B cell (primary cell): ENCODE results near the gene NSG1. TPM values are rescaled to one million over a fixed set of nuclear protein-coding genes. Genes with fewer than 3 reads are reported as not detected.

Experiments used
- ATAC-seq: fragments of 200-7000 bp; cut with Tn5 transposase; one replicate; pipeline ENCODE4 v1.10.0; 2021; ENCODE audit warnings: low read depth, mild to moderate bottlenecking, moderate number of reproducible peaks, moderate library complexity
- CTCF ChIA-PET: fragments of 350-600 bp; sonication (Branson Sonifier 250); formaldehyde crosslinking; loops from one replicate; lab custom pipeline; 2021; ENCODE audit warnings: antibody characterized with exemption, inconsistent platforms; lab: Charles Lee
- POLR2A ChIA-PET: fragments of 350-600 bp; sonication (Branson Sonifier 250); formaldehyde crosslinking; loops from one replicate; lab custom pipeline; 2021; ENCODE audit warnings: antibody characterized with exemption; lab: Charles Lee
- DNase-seq: peaks from one replicate; pipeline ENCODE4 v3.0.0; 2013
- H2AFZ ChIP-seq: 2 replicates; pipeline ENCODE4 v1.6.1; 2012; ENCODE audit warnings: mild to moderate bottlenecking, low read depth, low read length; ENCODE audit not compliant: insufficient read depth, poor library complexity, severe bottlenecking
- H3K27ac ChIP-seq, 2 donors: 1 replicate in 1 of 2; 2 replicates in 1 of 2; pipeline ENCODE4 v1.5.1; 2012 to 2013; ENCODE audit warnings: low read length in 2 of 2, mild to moderate bottlenecking in 2 of 2, moderate library complexity in 1 of 2
- H3K27me3 ChIP-seq, 4 experiments: fragments of 200-600 bp in 1 of 4; sonication (generic) in 1 of 4; replicated peaks in 1 of 4; 1 replicate in 2 of 4; 2 replicates in 2 of 4; pipeline versions ENCODE4 v1.6.1 to v1.7.0; 2013 to 2016; ENCODE audit warnings: low read length in 3 of 4, mild to moderate bottlenecking in 2 of 4, mixed read lengths in 1 of 4, moderate library complexity in 1 of 4; ENCODE audit not compliant: insufficient read depth in 4 of 4, control insufficient read depth in 3 of 4; ENCODE audit errors: control extremely low read depth in 1 of 4
- H3K36me3 ChIP-seq, 2 experiments: replicated peaks in 1 of 2; 1 replicate in 1 of 2; 2 replicates in 1 of 2; pipeline versions ENCODE4 v1.6.1 to v1.7.1; 2013; ENCODE audit warnings: low read length in 1 of 2; ENCODE audit not compliant: insufficient read depth in 2 of 2, control insufficient read depth in 1 of 2; ENCODE audit errors: control extremely low read depth in 1 of 2, extremely low read depth in 1 of 2
- H3K4me1 ChIP-seq, 2 donors: fragments of 200-600 bp in 1 of 2; sonication (generic) in 1 of 2; 1 replicate in 1 of 2; 2 replicates in 1 of 2; pipeline versions ENCODE4 v1.5.1 to v1.6.1; 2013 to 2017; ENCODE audit warnings: low read length in 2 of 2; ENCODE audit not compliant: control insufficient read depth in 2 of 2, insufficient read depth in 2 of 2
- H3K4me2 ChIP-seq: replicated peaks from 2 replicates; pipeline ENCODE3; 2012; ENCODE audit warnings: mild to moderate bottlenecking, low read depth, low read length; ENCODE audit not compliant: poor library complexity, severe bottlenecking
- H3K4me3 ChIP-seq, 5 experiments: fragments of 200-600 bp in 1 of 5; sonication (generic) in 1 of 5; 1 replicate in 3 of 5; 2 replicates in 2 of 5; pipeline versions ENCODE4 v1.5.1 to v1.7.0; 2011 to 2016; ENCODE audit warnings: low read length in 4 of 5, mild to moderate bottlenecking in 4 of 5, low read depth in 2 of 5, control low read depth in 1 of 5, moderate library complexity in 1 of 5; ENCODE audit not compliant: insufficient read depth in 1 of 5; ENCODE audit errors: control extremely low read depth in 1 of 5, extremely low read depth in 1 of 5
- H3K79me2 ChIP-seq: fragments of 200-600 bp; sonication (generic); one replicate; pipeline ENCODE4 v1.6.0; 2016; ENCODE audit warnings: low read length; ENCODE audit not compliant: control insufficient read depth, insufficient read depth
- H3K9ac ChIP-seq: fragments of 200-600 bp; sonication (generic); 2 replicates; pipeline ENCODE4 v1.6.1; 2017; ENCODE audit warnings: mild to moderate bottlenecking, low read length, moderate library complexity
- H3K9me3 ChIP-seq, 3 donors: one replicate each; pipeline versions ENCODE4 v1.6.1 to v1.7.1; 2013; ENCODE audit warnings: low read length in 2 of 3; ENCODE audit not compliant: control insufficient read depth in 2 of 3, insufficient read depth in 1 of 3; ENCODE audit errors: control extremely low read depth in 1 of 3
- H4K20me1 ChIP-seq: 2 replicates; pipeline ENCODE4 v1.6.0; 2012; ENCODE audit warnings: mild to moderate bottlenecking, low read length; ENCODE audit not compliant: insufficient read depth, control insufficient read depth, poor library complexity, severe bottlenecking
- H3K27ac Mint-ChIP-seq: one replicate; pipeline ENCODE4 v1.8.0; 2021; ENCODE audit warnings: mixed read lengths
- H3K27me3 Mint-ChIP-seq: one replicate; pipeline ENCODE4 v1.8.0; 2021; ENCODE audit warnings: mixed read lengths
- H3K4me1 Mint-ChIP-seq: one replicate; pipeline ENCODE4 v1.8.0; 2021; ENCODE audit warnings: mixed read lengths
- H3K4me3 Mint-ChIP-seq: one replicate; pipeline ENCODE4 v1.8.0; 2021; ENCODE audit warnings: mixed read lengths
- H3K9me3 Mint-ChIP-seq: one replicate; pipeline ENCODE4 v1.8.0; 2022; ENCODE audit warnings: mixed read lengths; ENCODE audit not compliant: insufficient read depth
- CTCF ChIP-seq: fragments of 200-600 bp; IDR thresholded peaks from one replicate; pipeline ENCODE4 v1.8.0; 2022; ENCODE audit warnings: antibody characterized with exemption, mild to moderate bottlenecking
- EZH2 ChIP-seq: IDR thresholded peaks from 2 replicates; pipeline ENCODE4 v1.6.1; 2012; ENCODE audit warnings: borderline replicate concordance, low read depth, mild to moderate bottlenecking, moderate library complexity, low read length; ENCODE audit not compliant: insufficient read depth, poor library complexity, severe bottlenecking
- WGBS: methylation state at CpG from one replicate; pipeline ENCODE4 v1.1.5; 2013; ENCODE audit warnings: missing lambda C conversion rate; ENCODE audit not compliant: insufficient coverage; 5-methylcytosine and 5-hydroxymethylcytosine counted together
- intact Hi-C: fragments of 100-400 bp; cut with micrococcal nuclease; formaldehyde crosslinking; loops from one replicate; pipeline ENCODE4 v1.10.0; 2022
- polyA plus RNA-seq: library from polyadenylated mRNA; depleted of rRNA; stranded (reverse); fragments of >200 nt; gene quantifications from 2 replicates; pipeline ENCODE4 v1.2.3, GENCODE V29; 2012
- total RNA-seq, 2 donors: library from RNA; stranded (reverse); fragments of 120-200 nt in 1 of 2; gene quantifications; 1 replicate in 1 of 2; 2 replicates in 1 of 2; pipeline versions ENCODE4 v1.2.3 to v1.2.4, GENCODE V29; 2013 to 2022

NSG1 gene
- total and polyA plus RNA-seq, 2 donors (not counting 1 experiment from before 2014, with no cell fraction given): not detected

GRCh38 chr4:4362991-4363697 is 23.8 kb upstream of the NSG1 start:
- ATAC-seq (no peak), DNase-seq (no peak)
- H4K20me1 ChIP-seq: no peaks in the 10 kb centered on the region
- H3K4me1 ChIP-seq: no peaks in the 10 kb centered on the region
- TF ChIP-seq CTCF (no peak), EZH2 (no peak)
- Mint-ChIP-seq H3K4me3 (no peak overlapping the region), H3K4me1 (no peaks in the 10 kb centered on the region), H3K9me3 (peaks cover 7% of the 10 kb centered on the region), H3K27ac (no peak overlapping the region), H3K27me3 (peaks cover 36% of the 10 kb centered on the region)
- H3K27me3 ChIP-seq: peaks cover 0 to 37% (median 3%) of the 10 kb centered on the region in 4 experiments
- H3K36me3 ChIP-seq: no peaks in the 10 kb centered on the region
- intact Hi-C loops: no loop called here
- no peak overlapping the region for H3K27ac ChIP-seq
- POLR2A ChIA-PET: no interaction called here
- H3K4me3 ChIP-seq: no peak overlapping the region
- WGBS: 89% methylated on average over 13 of the region's 16 CpGs
- peaks cover 0 to 29% (median 3%) of the 10 kb centered on the region in 3 donors for H3K9me3 ChIP-seq
- CTCF ChIA-PET: interaction anchor here (0.9 kb wide), 1 partner anchor 27 kb away, joined by 3 read pairs; no protein-coding TSS in a partner anchor
- no peak overlapping the region for H3K4me2 ChIP-seq
- no peaks in the 10 kb centered on the region for H3K79me2 ChIP-seq
- H2AFZ ChIP-seq: no peak overlapping the region
- no peak overlapping the region for H3K9ac ChIP-seq

- no peak for DNase-seq
- Histone ChIP-seq H3K4me2 (no peak overlapping the region), H3K27me3 (peaks cover 0 to 30% (median 3%) of the 10 kb centered on the region in 4 experiments), H2AFZ (no peak overlapping the region), H3K4me1 (no peaks in the 10 kb centered on the region), H4K20me1 (no peaks in the 10 kb centered on the region), H3K79me2 (no peaks in the 10 kb centered on the region), H3K27ac (no peak overlapping the region), H3K9ac (no peak overlapping the region), H3K4me3 (no peak overlapping the region), H3K36me3 (no peaks in the 10 kb centered on the region), H3K9me3 (peaks cover 0 to 29% (median 3%) of the 10 kb centered on the region in 3 donors)
- POLR2A ChIA-PET: no interaction called here
- intact Hi-C loops: no loop called here
- no peak overlapping the region for H3K27ac Mint-ChIP-seq
- WGBS: 67% methylated on average over 1 of the region's 3 CpGs
- CTCF ChIA-PET: no interaction called here
- H3K4me1 Mint-ChIP-seq: no peaks in the 10 kb centered on the region
- peaks cover 31% of the 10 kb centered on the region for H3K27me3 Mint-ChIP-seq
- no peak overlapping the region for H3K4me3 Mint-ChIP-seq
- peaks cover 7% of the 10 kb centered on the region for H3K9me3 Mint-ChIP-seq
- no peak for ATAC-seq
- TF ChIP-seq EZH2 (no peak), CTCF (no peak)
Measured at GRCh38 chr4:4364061-4364460, 22.8 kb upstream of the NSG1 start.
